ENCODE results near the gene ANKS3. TPM values are rescaled to one million over a fixed set of nuclear protein-coding genes. Genes with fewer than 3 reads are reported as not detected.

ANKS3 gene
- total RNA-seq, 3 donors from 2014 or later, result 18.2 to 32.3 (median 21.3) TPM

- Histone ChIP-seq H3K9me3 (no peaks in the 10 kb centered on the region), H3K4me1 (ENCODE audit: low read depth) (peaks cover 12% of the 10 kb centered on the region), H3K36me3 (ENCODE audit: low read depth) (no peaks in the 10 kb centered on the region), H3K4me3 (no peak overlapping the region)
- DNase-seq (no peak), ATAC-seq (no peak)
- intact Hi-C loops (cut with DNase I, micrococcal nuclease), result no loop called here
- TF ChIP-seq, protein P1, sequence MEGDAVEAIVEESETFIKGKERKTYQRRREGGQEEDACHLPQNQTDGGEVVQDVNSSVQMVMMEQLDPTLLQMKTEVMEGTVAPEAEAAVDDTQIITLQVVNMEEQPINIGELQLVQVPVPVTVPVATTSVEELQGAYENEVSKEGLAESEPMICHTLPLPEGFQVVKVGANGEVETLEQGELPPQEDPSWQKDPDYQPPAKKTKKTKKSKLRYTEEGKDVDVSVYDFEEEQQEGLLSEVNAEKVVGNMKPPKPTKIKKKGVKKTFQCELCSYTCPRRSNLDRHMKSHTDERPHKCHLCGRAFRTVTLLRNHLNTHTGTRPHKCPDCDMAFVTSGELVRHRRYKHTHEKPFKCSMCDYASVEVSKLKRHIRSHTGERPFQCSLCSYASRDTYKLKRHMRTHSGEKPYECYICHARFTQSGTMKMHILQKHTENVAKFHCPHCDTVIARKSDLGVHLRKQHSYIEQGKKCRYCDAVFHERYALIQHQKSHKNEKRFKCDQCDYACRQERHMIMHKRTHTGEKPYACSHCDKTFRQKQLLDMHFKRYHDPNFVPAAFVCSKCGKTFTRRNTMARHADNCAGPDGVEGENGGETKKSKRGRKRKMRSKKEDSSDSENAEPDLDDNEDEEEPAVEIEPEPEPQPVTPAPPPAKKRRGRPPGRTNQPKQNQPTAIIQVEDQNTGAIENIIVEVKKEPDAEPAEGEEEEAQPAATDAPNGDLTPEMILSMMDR (IDR thresholded peaks at IDR 0.05), result no peak
Measured at GRCh38 chr16:4737545-4737944, 3.5 kb upstream of the ANKS3 start.

DNA sequence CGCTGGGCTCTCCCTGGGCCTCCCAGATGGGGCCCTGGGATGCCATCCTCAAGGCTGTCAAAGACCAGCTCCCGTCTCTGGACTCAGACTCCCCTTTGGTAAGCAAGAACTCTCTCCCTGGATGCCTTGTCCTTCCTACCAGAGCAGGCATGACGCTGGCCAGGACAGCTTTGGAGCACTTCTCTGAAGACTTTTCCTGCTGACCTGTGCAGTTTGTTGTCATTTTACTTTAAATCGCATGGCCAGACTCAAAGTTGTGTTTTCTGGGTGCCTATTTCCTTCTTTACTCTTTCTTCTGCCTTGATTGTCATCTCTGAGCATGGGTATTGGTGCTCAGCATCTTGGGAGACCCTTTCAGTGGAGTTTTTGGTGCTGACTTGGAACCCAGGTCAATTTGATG is 2.5 kb upstream of the ANKS3 start:
- TF ChIP-seq, protein P1 (IDR thresholded peaks at IDR 0.05), result no peak
- Histone ChIP-seq H3K4me3 (no peak overlapping the region), H3K36me3 (ENCODE audit: low read depth) (no peaks in the 10 kb centered on the region), H3K9me3 (no peaks in the 10 kb centered on the region), H3K4me1 (ENCODE audit: low read depth) (peaks cover 12% of the 10 kb centered on the region)
- intact Hi-C loops (cut with DNase I, micrococcal nuclease), result no loop called here
- ATAC-seq (no peak), DNase-seq (no peak)

DNA sequence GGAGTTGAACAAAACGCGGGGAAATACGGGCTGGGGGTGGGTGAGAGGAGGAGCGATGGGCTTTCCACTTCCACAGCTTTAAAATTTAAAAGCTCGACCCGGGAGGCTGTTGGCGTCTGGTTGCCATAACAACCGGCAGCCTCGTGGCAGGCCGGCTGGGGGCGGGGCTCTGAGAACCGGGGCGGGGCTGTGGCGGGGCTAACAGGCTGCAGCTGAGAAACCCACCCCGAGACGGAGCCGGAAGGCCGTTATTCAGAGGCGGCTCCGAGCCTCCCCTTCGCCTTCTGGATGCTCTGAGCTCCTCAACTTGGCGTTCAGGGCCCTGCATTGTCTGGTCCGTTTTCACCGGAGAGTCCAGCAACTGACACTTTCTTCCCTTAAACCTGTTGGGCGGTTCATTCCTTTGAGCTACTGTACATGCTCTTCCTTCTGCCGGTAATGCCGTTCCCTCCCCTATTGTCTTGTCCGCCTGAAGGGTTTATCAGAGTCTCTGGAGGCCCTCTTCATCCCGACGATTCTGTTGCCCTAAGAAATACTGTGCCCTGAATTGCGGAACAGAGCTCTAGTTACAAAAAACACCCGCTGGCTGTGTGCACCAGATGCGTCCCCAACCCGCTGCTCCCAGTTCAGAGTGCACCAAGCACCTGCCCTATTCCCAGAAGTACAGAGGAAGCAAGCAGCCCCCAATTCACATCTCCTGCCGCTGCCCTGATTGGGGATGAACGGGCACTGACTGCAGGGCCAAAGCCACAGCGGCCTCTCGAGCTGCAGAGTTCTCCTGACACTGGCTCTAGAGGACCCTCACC is 862 bp upstream of the ANKS3 start:
- DNase-seq, result peak; percentile 94 to 95 (median 95)
- intact Hi-C loops (cut with DNase I, micrococcal nuclease), result no loop called here
- ATAC-seq, result peak; percentile 82
- Histone ChIP-seq H3K36me3 (ENCODE audit: low read depth) (no peaks in the 10 kb centered on the region), H3K4me3 (peak overlapping the region; percentile 92), H3K4me1 (ENCODE audit: low read depth) (peaks cover 12% of the 10 kb centered on the region), H3K9me3 (no peaks in the 10 kb centered on the region)
- TF ChIP-seq, protein P1 (IDR thresholded peaks at IDR 0.05), result no peak

DNA sequence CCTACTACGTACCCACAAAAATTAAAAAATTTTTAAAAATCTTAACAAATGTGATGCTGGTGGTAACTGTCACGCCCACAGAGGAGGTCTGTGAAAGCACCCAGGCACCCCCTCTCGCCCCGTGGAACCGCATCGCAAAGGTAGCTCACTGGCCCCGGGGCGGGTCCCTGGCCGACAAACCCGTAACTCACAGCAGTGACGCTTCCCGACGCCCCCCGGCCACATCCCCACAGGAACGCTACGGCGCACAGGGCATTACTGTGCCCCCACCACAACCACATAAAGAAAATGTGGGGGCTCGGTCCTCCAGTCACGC is 366 bp downstream of the ANKS3 start:
- ATAC-seq (peak; percentile 1), DNase-seq (peak in 1 of 3 donors; percentile 50)
- no peaks in the 10 kb centered on the region for H3K9me3 ChIP-seq
- no peaks in the 10 kb centered on the region for H3K36me3 ChIP-seq (ENCODE audit: low read depth)
- intact Hi-C loops (cut with DNase I, micrococcal nuclease), result no loop called here
- TF ChIP-seq, protein P1 (IDR thresholded peaks at IDR 0.05), result no peak
- H3K4me3 ChIP-seq, result peak overlapping the region; percentile 92
- H3K4me1 ChIP-seq (ENCODE audit: low read depth), result peaks cover 12% of the 10 kb centered on the region

- Histone ChIP-seq H3K9me3 (no peaks in the 10 kb centered on the region), H3K4me1 (ENCODE audit: low read depth) (peaks cover 12% of the 10 kb centered on the region), H3K36me3 (ENCODE audit: low read depth) (no peaks in the 10 kb centered on the region), H3K4me3 (peak overlapping the region; percentile 92)
- TF ChIP-seq, protein P1 (IDR thresholded peaks at IDR 0.05), result no peak
- DNase-seq, result peak in 1 of 3 donors; percentile 18
- no peak for ATAC-seq
- intact Hi-C loops (cut with DNase I, micrococcal nuclease), result no loop called here
Measured at GRCh38 chr16:4733211-4733742, 794 bp downstream of the ANKS3 start.
